Spinal cord (tissue), 10 donors: ENCODE data around the gene WBP2NL. TPM values are rescaled to one million over a fixed set of nuclear protein-coding genes. Genes with fewer than 3 reads are reported as not detected.

Experiments used
- DNase-seq, 6 donors: peaks; one replicate each; pipeline versions ENCODE4 v3.0.0 to v3.0.0-alpha.2; 2013 to 2015; ENCODE audit warnings: low spot score in 6 of 6, low read depth in 4 of 6
- H3K27ac ChIP-seq: one replicate; pipeline ENCODE4 v1.5.1; 2013; ENCODE audit warnings: low read depth, low read length, control low read depth
- H3K27me3 ChIP-seq: one replicate; pipeline ENCODE4 v1.6.1; 2013; ENCODE audit warnings: low read length; ENCODE audit not compliant: control insufficient read depth, insufficient read depth
- H3K36me3 ChIP-seq: one replicate; pipeline ENCODE4 v1.6.1; 2013; ENCODE audit warnings: low read length; ENCODE audit not compliant: control insufficient read depth, insufficient read depth
- H3K4me1 ChIP-seq: one replicate; pipeline ENCODE4 v1.6.1; 2013; ENCODE audit warnings: low read length; ENCODE audit not compliant: control insufficient read depth, insufficient read depth
- H3K4me3 ChIP-seq: one replicate; pipeline ENCODE4 v1.5.1; 2013; ENCODE audit warnings: low read depth, low read length, control low read depth
- H3K9me3 ChIP-seq: one replicate; pipeline ENCODE4 v1.6.1; 2013; ENCODE audit warnings: low read length; ENCODE audit not compliant: control insufficient read depth, insufficient read depth
- WGBS: methylation state at CpG from one replicate; pipeline ENCODE4 v1.1.5; 2013; ENCODE audit warnings: missing lambda C conversion rate; ENCODE audit not compliant: insufficient coverage; 5-methylcytosine and 5-hydroxymethylcytosine counted together
- polyA plus RNA-seq, 2 donors: library from polyadenylated mRNA; unstranded; fragments of 120-200 nt; gene quantifications; one replicate each; pipeline ENCODE4 v1.2.1, GENCODE V29; 2013; ENCODE audit not compliant: insufficient read length in 2 of 2
- total RNA-seq, 2 donors: library from RNA; depleted of rRNA in 1 of 2; stranded (reverse); fragments of 120-200 nt in 1 of 2; fragments of >200 nt in 1 of 2; gene quantifications; one replicate each; pipeline versions ENCODE4 v1.2.3 to v1.2.4, GENCODE V29; 2013 to 2014
- donor health status: healthy.

The WBP2NL gene
- total and polyA plus RNA-seq, 4 donors: 2.4 to 6.2 (median 3.7) TPM

- Histone ChIP-seq H3K4me1 (peaks cover 18% of the 10 kb centered on the region), H3K36me3 (peaks cover 56% of the 10 kb centered on the region), H3K4me3 (no peak overlapping the region), H3K27ac (no peak overlapping the region), H3K9me3 (no peaks in the 10 kb centered on the region), H3K27me3 (no peaks in the 10 kb centered on the region)
- DNase-seq: no peak
- WGBS: 82% methylated on average over 3 of the region's 3 CpGs
These were observed 3.4 kb upstream of the WBP2NL start for GRCh38 chr22:41995211-41995610.

DNA sequence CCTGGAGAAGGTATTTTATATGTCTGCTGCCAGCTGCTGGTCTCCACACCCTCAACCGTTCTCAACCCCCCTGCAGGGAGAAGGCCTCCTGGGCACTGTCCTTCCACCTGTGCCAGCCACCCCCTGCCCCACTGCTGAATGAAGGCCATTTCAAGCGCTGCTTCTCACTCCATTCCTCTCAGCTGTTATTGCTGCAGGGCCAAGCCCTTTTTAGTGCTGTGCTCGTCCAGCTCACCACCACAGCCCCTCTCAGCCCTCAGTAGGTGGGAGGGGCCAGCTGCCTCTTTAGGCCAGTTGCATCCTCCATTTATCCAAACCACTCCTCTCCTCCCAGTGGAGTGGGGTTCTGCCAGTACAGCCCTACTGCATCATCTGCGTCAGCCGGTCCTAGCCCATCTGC is 1.8 kb upstream of the WBP2NL start:
- Histone ChIP-seq H3K27me3 (no peaks in the 10 kb centered on the region), H3K36me3 (peaks cover 41% of the 10 kb centered on the region), H3K9me3 (no peaks in the 10 kb centered on the region), H3K4me3 (no peak overlapping the region), H3K4me1 (peaks cover 18% of the 10 kb centered on the region), H3K27ac (no peak overlapping the region)
- no peak for DNase-seq
- 71% methylated on average over 5 of the region's 5 CpGs for WGBS

GRCh38 chr22:42000466-42000865 is 1.9 kb downstream of the WBP2NL start:
- H3K9me3 ChIP-seq: no peaks in the 10 kb centered on the region
- 94% methylated on average over 7 of the region's 8 CpGs for WGBS
- peaks cover 18% of the 10 kb centered on the region for H3K4me1 ChIP-seq
- H3K27me3 ChIP-seq: no peaks in the 10 kb centered on the region
- H3K4me3 ChIP-seq: no peak overlapping the region
- no peak for DNase-seq
- peaks cover 12% of the 10 kb centered on the region for H3K36me3 ChIP-seq
- no peak overlapping the region for H3K27ac ChIP-seq

DNA sequence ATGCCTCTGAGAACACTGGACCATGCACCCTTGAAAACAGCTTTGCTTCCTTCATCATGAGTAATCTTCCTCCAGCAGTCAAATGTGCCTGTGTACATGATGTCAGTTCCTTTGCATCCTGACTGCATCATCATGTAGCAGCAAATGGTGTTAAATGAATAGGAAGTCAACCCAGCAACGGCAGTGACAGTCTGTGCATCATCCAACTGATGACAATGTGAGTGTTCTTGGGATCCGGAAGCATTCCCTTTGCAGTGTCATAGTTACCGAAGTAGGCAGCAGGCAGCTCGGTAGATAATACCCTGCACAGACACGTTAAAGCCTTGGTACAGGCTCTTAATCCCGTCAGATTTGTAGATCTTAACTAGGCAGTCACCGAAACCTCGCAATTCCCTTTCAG is 2.5 kb downstream of the WBP2NL start:
- Histone ChIP-seq H3K36me3 (peaks cover 7% of the 10 kb centered on the region), H3K9me3 (no peaks in the 10 kb centered on the region), H3K27ac (no peak overlapping the region), H3K4me3 (no peak overlapping the region), H3K4me1 (peaks cover 18% of the 10 kb centered on the region), H3K27me3 (no peaks in the 10 kb centered on the region)
- 69% methylated on average over 8 of the region's 8 CpGs for WGBS
- DNase-seq: no peak

DNA sequence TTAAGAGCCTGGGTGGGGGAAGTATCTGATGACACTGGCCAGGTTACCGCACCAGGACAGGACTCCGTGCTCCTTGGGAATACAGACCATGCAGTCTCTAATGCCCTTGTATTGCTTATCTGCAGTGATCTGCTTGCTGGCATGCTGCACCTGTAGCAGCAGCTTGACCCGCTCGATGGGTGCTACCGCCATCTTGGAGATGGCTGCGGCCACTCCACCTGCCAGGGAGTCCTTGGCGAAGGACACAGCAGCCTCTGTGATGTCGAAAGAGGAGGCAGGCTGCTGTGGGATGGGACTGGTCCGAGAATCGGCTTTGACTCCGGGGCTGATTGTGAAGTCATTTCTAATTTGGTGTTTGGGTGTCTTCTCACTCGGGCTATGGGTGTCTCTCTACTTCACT is 3.1 kb downstream of the WBP2NL start:
- Histone ChIP-seq H3K4me1 (peaks cover 18% of the 10 kb centered on the region), H3K36me3 (peaks cover 4% of the 10 kb centered on the region), H3K4me3 (no peak overlapping the region), H3K27me3 (no peaks in the 10 kb centered on the region), H3K9me3 (no peaks in the 10 kb centered on the region), H3K27ac (no peak overlapping the region)
- DNase-seq: no peak
- 97% methylated on average over 11 of the region's 12 CpGs for WGBS

- Histone ChIP-seq H3K27me3 (no peaks in the 10 kb centered on the region), H3K9me3 (peaks cover 8% of the 10 kb centered on the region), H3K36me3 (no peaks in the 10 kb centered on the region), H3K4me1 (no peaks in the 10 kb centered on the region), H3K4me3 (no peak overlapping the region), H3K27ac (no peak overlapping the region)
- DNase-seq: no peak
- WGBS: 85% methylated on average over 3 of the region's 4 CpGs
These were observed 9.3 kb downstream of the WBP2NL start for GRCh38 chr22:42007922-42008321.

- no peaks in the 10 kb centered on the region for H3K27me3 ChIP-seq
- H3K4me1 ChIP-seq: no peaks in the 10 kb centered on the region
- H3K4me3 ChIP-seq: no peak overlapping the region
- H3K36me3 ChIP-seq: no peaks in the 10 kb centered on the region
- peaks cover 8% of the 10 kb centered on the region for H3K9me3 ChIP-seq
- no peak overlapping the region for H3K27ac ChIP-seq
- WGBS: 100% methylated on average over 3 of the region's 7 CpGs
- DNase-seq: no peak
These were observed 12.2 kb downstream of the WBP2NL start for GRCh38 chr22:42010778-42011177.

DNA sequence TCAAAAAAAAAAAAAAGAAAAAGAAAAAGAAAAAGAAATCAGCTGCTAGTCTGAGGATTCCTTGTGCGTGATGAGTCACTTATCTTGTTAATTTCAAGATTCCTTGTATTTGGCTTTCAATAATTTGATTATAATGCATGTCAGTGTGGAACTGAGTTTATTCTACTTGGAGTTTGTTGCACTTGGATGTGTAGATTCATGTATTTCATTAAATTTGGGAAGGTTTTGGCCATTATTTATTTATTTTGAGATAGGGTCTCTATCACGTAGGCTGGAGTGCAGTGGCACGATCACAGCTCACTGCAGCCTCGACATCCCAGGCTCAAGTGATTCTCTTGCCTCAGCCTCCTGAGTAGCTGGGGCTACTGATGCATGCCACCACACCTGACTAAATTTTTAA is 14.8 kb downstream of the WBP2NL start:
- Histone ChIP-seq H3K9me3 (peaks cover 8% of the 10 kb centered on the region), H3K27ac (no peak overlapping the region), H3K36me3 (no peaks in the 10 kb centered on the region), H3K4me1 (no peaks in the 10 kb centered on the region), H3K27me3 (no peaks in the 10 kb centered on the region), H3K4me3 (no peak overlapping the region)
- no peak for DNase-seq
- WGBS: no CpG with 5 or more reads among the region's 4 CpGs

- no peaks in the 10 kb centered on the region for H3K9me3 ChIP-seq
- H3K36me3 ChIP-seq: no peaks in the 10 kb centered on the region
- no peak for DNase-seq
- 80% methylated on average over 5 of the region's 10 CpGs for WGBS
- no peak overlapping the region for H3K27ac ChIP-seq
- no peak overlapping the region for H3K4me3 ChIP-seq
- H3K27me3 ChIP-seq: no peaks in the 10 kb centered on the region
- H3K4me1 ChIP-seq: no peaks in the 10 kb centered on the region
These were observed 17.5 kb downstream of the WBP2NL start for GRCh38 chr22:42016111-42016510.

DNA sequence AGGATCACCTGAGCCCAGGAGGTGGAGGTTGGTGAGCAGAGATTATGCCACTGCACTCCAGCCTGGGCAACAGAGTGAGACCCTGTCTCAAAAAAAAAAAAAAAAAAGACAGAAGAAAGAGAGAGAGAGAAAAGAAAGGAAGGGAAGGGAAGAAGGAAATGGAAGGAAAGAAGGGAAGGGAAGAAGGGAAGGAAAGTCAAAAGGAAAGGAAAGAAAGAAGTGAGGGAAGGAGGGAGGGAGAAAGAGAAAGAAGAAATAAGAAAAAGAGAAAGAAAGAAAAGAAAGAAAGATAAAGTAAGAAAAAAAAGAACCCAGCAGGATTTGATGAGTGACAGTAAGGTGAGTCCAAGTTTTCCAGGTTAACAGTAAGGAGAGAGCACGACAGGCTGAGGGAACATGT is 19.6 kb downstream of the WBP2NL start:
- no peak overlapping the region for H3K27ac ChIP-seq
- WGBS: 67% methylated on average over 1 of the region's 1 CpG
- H3K36me3 ChIP-seq: peaks cover 3% of the 10 kb centered on the region
- no peak for DNase-seq
- no peaks in the 10 kb centered on the region for H3K9me3 ChIP-seq
- H3K27me3 ChIP-seq: no peaks in the 10 kb centered on the region
- no peaks in the 10 kb centered on the region for H3K4me1 ChIP-seq
- no peak overlapping the region for H3K4me3 ChIP-seq
